ENCODE results near the gene FBXO46.
"Not testable (repeated sequence)": the region's sequence is repeated elsewhere in the genome, so short reads cannot be mapped to it uniquely, and the experiment has no call there.

FBXO46 gene

GRCh38 chr19:45765702-45766295 lies 35.1 kb upstream of the FBXO46 start:
- no peak for DNase-seq

- no peak for DNase-seq
Measured at GRCh38 chr19:45764945-45765701, 34.4 kb upstream of the FBXO46 start.

GRCh38 chr19:45764475-45764874 lies 33.8 kb upstream of the FBXO46 start:
- no peak for DNase-seq

GRCh38 chr19:45763691-45764294 lies 33.1 kb upstream of the FBXO46 start:
- no peak for DNase-seq

- no peak for DNase-seq
Measured at GRCh38 chr19:45762870-45763631, 32.4 kb upstream of the FBXO46 start.

- DNase-seq, result no peak
Measured at GRCh38 chr19:45761714-45762113, 31.0 kb upstream of the FBXO46 start.

GRCh38 chr19:45758921-45759320 lies 28.2 kb upstream of the FBXO46 start:
- DNase-seq, result no peak

- no peak for DNase-seq
Measured at GRCh38 chr19:45757695-45758094, 27.0 kb upstream of the FBXO46 start.

- DNase-seq, result no peak
Measured at GRCh38 chr19:45754323-45754722, 23.6 kb upstream of the FBXO46 start.

GRCh38 chr19:45753548-45753947 lies 22.9 kb upstream of the FBXO46 start:
- no peak for DNase-seq

GRCh38 chr19:45752639-45753038 lies 21.9 kb upstream of the FBXO46 start:
- no peak for DNase-seq

- DNase-seq, result not testable (repeated sequence)
Measured at GRCh38 chr19:45751483-45751882, 20.8 kb upstream of the FBXO46 start.

- no peak for DNase-seq
Measured at GRCh38 chr19:45747513-45747912, 16.8 kb upstream of the FBXO46 start.

- no peak for DNase-seq
Measured at GRCh38 chr19:45746866-45747265, 16.2 kb upstream of the FBXO46 start.

- no peak for DNase-seq
Measured at GRCh38 chr19:45745606-45746005, 14.9 kb upstream of the FBXO46 start.

GRCh38 chr19:45742969-45743368 lies 12.3 kb upstream of the FBXO46 start:
- DNase-seq, result no peak

- DNase-seq, result no peak
Measured at GRCh38 chr19:45739498-45740439, 9.1 kb upstream of the FBXO46 start.

GRCh38 chr19:45733160-45733810 lies 2.6 kb upstream of the FBXO46 start, which contains the start of gene MEIOSIN:
Gene MEIOSIN, plus strand, starts transcription at chr19:45733439. Its CDS starts 1,938 bp downstream, at chr19:45735377.
- DNase-seq, result no peak

GRCh38 chr19:45729800-45730290 lies 851 bp downstream of the FBXO46 start:
- no peak for DNase-seq

GRCh38 chr19:45728683-45729082 lies 2.0 kb downstream of the FBXO46 start:
- not testable (repeated sequence) for DNase-seq

- not testable (repeated sequence) for DNase-seq
Measured at GRCh38 chr19:45720065-45720464, 10.6 kb downstream of the FBXO46 start.

Data from T-helper 1 cell (primary cell).